Mammary epithelial cell (primary cell): ENCODE results near the gene ACOT6.

Experiments
- CTCF ChIP-seq, 2 donors: IDR thresholded peaks in 1 of 2; conservative IDR thresholded peaks in 1 of 2; 2 replicates each; pipeline ENCODE4 v1.5.1; 2011 to 2012; ENCODE audit warnings: inconsistent platforms in 2 of 2, low read length in 2 of 2, mild to moderate bottlenecking in 2 of 2, control low read depth in 1 of 2, low read depth in 1 of 2; ENCODE audit not compliant: insufficient read depth in 1 of 2; ENCODE audit errors: extremely low read depth in 1 of 2
- EZH2 ChIP-seq: IDR thresholded peaks from 2 replicates; pipeline ENCODE4 v1.6.1; 2012; ENCODE audit warnings: low read length, inconsistent platforms, borderline replicate concordance

- TF ChIP-seq CTCF (conservative IDR thresholded peaks at IDR 0.05 in 1 of 2, IDR thresholded peaks at IDR 0.05 in 1 of 2; ENCODE audit: extremely low read depth in 1 of 2, insufficient read depth in 1 of 2, low read depth in 1 of 2, low read length in 2 of 2), result no peak
- TF ChIP-seq EZH2, result no peak
Observed at GRCh38 chr14:73661872-73662271, 49.6 kb downstream of the ACOT6 start.
